HUES6 (cell line): ENCODE data around the gene CD46.
"Not testable (repeated sequence)": the region's sequence is repeated elsewhere in the genome, so short reads cannot be mapped to it uniquely, and the experiment has no call there.

Experiments used
- H3K27ac ChIP-seq: 2 replicates; pipeline ENCODE4 v1.7.0; 2013; ENCODE audit warnings: low read depth, mild to moderate bottlenecking, low read length, inconsistent platforms
- H3K27me3 ChIP-seq: 2 replicates; pipeline ENCODE4 v1.6.1; 2013; ENCODE audit warnings: low read length; ENCODE audit not compliant: control insufficient read depth, insufficient read depth
- H3K36me3 ChIP-seq: 2 replicates; pipeline ENCODE4 v1.6.1; 2013; ENCODE audit warnings: low read length; ENCODE audit not compliant: control insufficient read depth, insufficient read depth
- H3K4me1 ChIP-seq: 2 replicates; pipeline ENCODE4 v1.6.1; 2013; ENCODE audit warnings: low read length; ENCODE audit not compliant: control insufficient read depth, insufficient read depth
- H3K4me3 ChIP-seq: 2 replicates; pipeline ENCODE4 v1.5.1; 2013; ENCODE audit warnings: low read depth, low read length
- H3K9ac ChIP-seq: one replicate; pipeline ENCODE4 v1.6.1; 2013; ENCODE audit warnings: mild to moderate bottlenecking, low read length
- H3K9me3 ChIP-seq: 2 replicates; pipeline ENCODE4 v1.6.1; 2013; ENCODE audit warnings: low read depth, low read length; ENCODE audit not compliant: control insufficient read depth, insufficient read depth

Gene CD46

DNA sequence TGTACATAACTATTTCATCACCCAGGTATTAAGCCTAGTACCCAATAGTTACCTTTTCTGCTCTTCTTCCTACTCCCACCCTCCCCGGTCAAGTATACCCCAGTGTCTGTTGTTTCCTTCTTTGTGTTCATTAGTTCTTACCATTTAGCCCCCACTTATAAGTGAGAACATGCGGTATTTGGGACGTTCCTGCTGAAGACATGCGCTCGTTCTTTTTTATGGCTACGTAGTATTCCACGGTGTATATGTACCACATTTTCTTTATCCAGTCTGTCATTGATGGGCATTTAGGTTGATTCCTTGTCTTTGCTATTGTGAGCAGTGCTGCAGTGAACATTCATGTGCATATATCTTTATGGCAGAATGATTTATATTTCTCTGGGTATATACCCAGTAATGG is 25.6 kb downstream of the CD46 start:
- peaks cover 46% of the 10 kb centered on the region for H3K36me3 ChIP-seq
- not testable (repeated sequence) for H3K4me1 ChIP-seq, H3K9ac ChIP-seq, H3K4me3 ChIP-seq, H3K27ac ChIP-seq, H3K9me3 ChIP-seq, H3K27me3 ChIP-seq

- Histone ChIP-seq H3K4me1 (no peaks in the 10 kb centered on the region), H3K27me3 (no peaks in the 10 kb centered on the region), H3K4me3 (no peak overlapping the region), H3K9ac (no peak overlapping the region), H3K9me3 (no peaks in the 10 kb centered on the region), H3K27ac (no peak overlapping the region), H3K36me3 (peaks cover 55% of the 10 kb centered on the region)
Measured at GRCh38 chr1:207779008-207779407, 27.2 kb downstream of the CD46 start.

- Histone ChIP-seq H3K36me3 (peaks cover 65% of the 10 kb centered on the region), H3K27ac (no peak overlapping the region), H3K4me1 (no peaks in the 10 kb centered on the region), H3K9me3 (no peaks in the 10 kb centered on the region), H3K27me3 (no peaks in the 10 kb centered on the region), H3K4me3 (no peak overlapping the region), H3K9ac (no peak overlapping the region)
Measured at GRCh38 chr1:207781312-207781711, 29.5 kb downstream of the CD46 start.

GRCh38 chr1:207787776-207788175 is 35.9 kb downstream of the CD46 start:
- Histone ChIP-seq H3K27ac (no peak overlapping the region), H3K4me3 (no peak overlapping the region), H3K4me1 (no peaks in the 10 kb centered on the region), H3K27me3 (no peaks in the 10 kb centered on the region), H3K36me3 (peaks cover 77% of the 10 kb centered on the region), H3K9me3 (no peaks in the 10 kb centered on the region), H3K9ac (no peak overlapping the region)

DNA sequence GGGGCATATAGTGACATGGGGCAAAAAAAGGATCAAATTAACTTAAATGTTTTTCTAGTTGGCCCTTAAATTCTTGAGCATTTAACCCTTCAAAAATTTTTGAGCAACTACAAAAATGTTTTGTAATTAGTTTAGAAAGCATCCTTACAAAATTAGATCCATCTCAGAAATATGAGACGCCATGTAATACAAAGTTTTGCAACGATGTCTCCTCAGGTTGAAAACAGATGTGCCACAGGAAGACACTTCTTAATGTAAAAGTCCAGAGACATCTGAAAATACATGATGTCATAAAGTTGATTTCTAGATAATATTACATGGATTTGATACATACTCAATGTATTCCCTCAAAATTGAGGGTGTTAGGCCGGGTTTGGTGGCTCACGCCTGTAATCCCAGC is 37.5 kb downstream of the CD46 start:
- H3K9me3 ChIP-seq, result no peaks in the 10 kb centered on the region
- H3K36me3 ChIP-seq, result peaks cover 78% of the 10 kb centered on the region
- H3K27ac ChIP-seq, result no peak overlapping the region
- no peaks in the 10 kb centered on the region for H3K4me1 ChIP-seq
- H3K4me3 ChIP-seq, result no peak overlapping the region
- H3K27me3 ChIP-seq, result no peaks in the 10 kb centered on the region
- H3K9ac ChIP-seq, result no peak overlapping the region

DNA sequence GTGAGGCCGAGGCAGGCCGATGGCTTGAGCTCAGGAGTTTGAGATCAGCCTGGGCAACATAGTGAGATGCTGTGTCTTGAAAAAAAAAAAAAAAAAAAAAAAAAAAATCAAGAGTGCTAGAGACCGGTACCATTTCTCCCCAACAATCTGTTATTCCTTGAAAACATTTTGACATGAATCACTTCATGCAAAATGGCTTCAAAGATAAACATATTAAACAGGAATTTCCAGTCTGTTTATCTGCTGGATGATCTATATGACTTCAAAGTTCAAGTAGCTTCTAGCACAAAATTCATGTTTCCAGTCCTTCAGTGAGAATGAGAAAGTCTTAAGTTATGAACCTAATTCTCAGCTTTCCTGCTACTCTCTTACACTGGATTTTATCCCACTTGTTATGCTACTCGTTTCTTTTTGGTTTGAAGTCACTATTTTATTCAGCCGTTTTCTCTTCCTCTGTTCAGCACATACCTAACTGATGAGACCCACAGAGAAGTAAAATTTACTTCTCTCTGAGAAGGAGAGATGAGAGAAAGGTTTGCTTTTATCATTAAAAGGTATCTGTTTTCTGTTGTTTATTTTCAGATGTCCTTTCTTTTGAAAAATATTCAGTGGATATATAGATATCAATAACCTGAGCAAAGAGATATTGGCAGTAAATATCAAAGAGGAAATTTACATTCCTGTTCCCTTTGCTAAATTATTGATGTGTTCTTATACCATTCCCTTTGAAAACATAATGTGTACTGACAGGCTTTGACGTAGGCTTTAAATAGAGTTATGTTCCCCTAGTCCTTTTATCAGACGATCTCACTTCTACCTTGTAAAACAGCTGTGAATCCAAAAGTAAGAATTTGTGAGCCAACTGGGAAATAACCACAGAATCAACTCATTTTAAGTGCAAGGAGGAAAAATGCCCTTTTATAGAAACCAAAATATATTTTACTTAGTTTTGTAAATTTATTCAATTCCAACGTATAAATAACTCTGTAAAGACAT is 38.2 kb downstream of the CD46 start:
- Histone ChIP-seq H3K27me3 (no peaks in the 10 kb centered on the region), H3K27ac (no peak overlapping the region), H3K36me3 (peaks cover 77% of the 10 kb centered on the region), H3K4me1 (no peaks in the 10 kb centered on the region), H3K9ac (no peak overlapping the region), H3K4me3 (no peak overlapping the region), H3K9me3 (no peaks in the 10 kb centered on the region)

DNA sequence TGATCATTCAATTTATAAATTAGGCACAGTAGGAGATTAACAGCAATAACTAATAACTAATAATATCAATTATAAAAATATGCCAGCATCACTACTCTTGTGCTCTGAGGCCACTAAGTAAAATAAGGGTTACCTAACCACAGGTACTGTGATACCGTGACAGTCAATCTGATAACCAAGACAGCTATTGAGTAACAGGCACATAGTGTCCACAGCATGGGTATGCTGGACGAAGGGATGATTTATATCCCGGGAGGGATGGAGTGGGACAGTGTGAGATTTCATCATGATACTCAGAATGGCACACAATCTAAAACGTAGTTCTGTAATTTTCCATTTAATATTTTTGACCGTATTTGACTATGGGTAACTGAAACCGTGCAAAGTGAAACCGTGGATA is 39.4 kb downstream of the CD46 start:
- H3K4me1 ChIP-seq, result no peaks in the 10 kb centered on the region
- no peaks in the 10 kb centered on the region for H3K27me3 ChIP-seq
- H3K9ac ChIP-seq, result no peak overlapping the region
- H3K27ac ChIP-seq, result no peak overlapping the region
- H3K36me3 ChIP-seq, result peaks cover 71% of the 10 kb centered on the region
- no peak overlapping the region for H3K4me3 ChIP-seq
- H3K9me3 ChIP-seq, result no peaks in the 10 kb centered on the region

- Histone ChIP-seq H3K9ac (no peak overlapping the region), H3K4me1 (no peaks in the 10 kb centered on the region), H3K27ac (no peak overlapping the region), H3K4me3 (no peak overlapping the region), H3K9me3 (no peaks in the 10 kb centered on the region), H3K27me3 (no peaks in the 10 kb centered on the region), H3K36me3 (peaks cover 58% of the 10 kb centered on the region)
Measured at GRCh38 chr1:207793327-207793726, 41.5 kb downstream of the CD46 start.

DNA sequence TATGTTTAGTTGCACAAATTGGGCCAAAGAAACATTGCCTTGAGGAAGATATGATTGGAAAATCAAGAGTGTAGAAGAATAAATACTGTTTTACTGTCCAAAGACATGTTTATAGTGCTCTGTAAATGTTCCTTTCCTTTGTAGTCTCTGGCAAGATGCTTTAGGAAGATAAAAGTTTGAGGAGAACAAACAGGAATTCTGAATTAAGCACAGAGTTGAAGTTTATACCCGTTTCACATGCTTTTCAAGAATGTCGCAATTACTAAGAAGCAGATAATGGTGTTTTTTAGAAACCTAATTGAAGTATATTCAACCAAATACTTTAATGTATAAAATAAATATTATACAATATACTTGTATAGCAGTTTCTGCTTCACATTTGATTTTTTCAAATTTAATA is 43.0 kb downstream of the CD46 start:
- Histone ChIP-seq H3K27ac (no peak overlapping the region), H3K9ac (no peak overlapping the region), H3K4me3 (no peak overlapping the region), H3K9me3 (no peaks in the 10 kb centered on the region), H3K36me3 (peaks cover 49% of the 10 kb centered on the region), H3K4me1 (no peaks in the 10 kb centered on the region), H3K27me3 (no peaks in the 10 kb centered on the region)

DNA sequence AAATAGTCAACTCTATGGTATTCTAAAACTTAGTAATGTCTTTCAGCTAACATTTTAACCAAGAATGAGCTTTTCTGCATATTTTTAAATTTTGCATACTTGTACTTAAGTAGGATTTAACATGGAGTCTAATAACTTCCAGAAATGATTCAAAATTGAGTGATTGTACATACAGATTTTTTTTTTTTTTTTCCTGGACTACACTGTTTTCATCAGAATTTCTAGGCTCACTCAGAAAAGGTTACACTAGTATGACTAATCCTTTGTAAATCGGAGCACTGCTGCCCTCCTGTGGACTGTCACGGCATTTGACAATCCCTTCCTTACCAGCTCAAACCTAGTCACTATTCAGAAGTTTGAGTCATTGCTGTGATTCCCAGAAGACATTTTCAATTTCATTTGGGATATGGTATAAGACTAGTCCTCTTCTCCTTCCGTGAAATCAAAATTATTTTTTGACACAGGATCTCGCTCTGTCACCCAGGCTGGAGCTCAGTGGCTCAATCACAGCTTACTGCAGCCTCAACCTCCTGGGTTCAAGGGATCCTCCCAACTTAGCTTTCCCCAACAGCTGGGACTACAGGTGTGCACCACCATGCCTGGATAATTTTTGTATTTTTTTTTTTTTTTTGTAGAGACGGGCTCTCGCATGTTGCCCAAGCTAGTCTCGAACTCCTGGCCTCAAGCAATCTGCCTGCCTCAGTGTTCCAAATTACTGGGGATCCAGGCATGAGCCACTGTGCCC is 45.5 kb downstream of the CD46 start:
- Histone ChIP-seq H3K36me3 (peaks cover 30% of the 10 kb centered on the region), H3K9me3 (no peaks in the 10 kb centered on the region), H3K4me1 (0 out of 2 replicates have a peak, but pooled peaks cover 4% of the 10 kb centered on the region), H3K27me3 (no peaks in the 10 kb centered on the region), H3K4me3 (no peak overlapping the region), H3K27ac (no peak overlapping the region), H3K9ac (no peak overlapping the region)

- Histone ChIP-seq H3K27ac (no peak overlapping the region), H3K36me3 (peaks cover 17% of the 10 kb centered on the region), H3K4me3 (no peak overlapping the region), H3K4me1 (0 out of 2 replicates have a peak, but pooled peaks cover 4% of the 10 kb centered on the region), H3K27me3 (no peaks in the 10 kb centered on the region), H3K9ac (no peak overlapping the region), H3K9me3 (no peaks in the 10 kb centered on the region)
Measured at GRCh38 chr1:207798847-207799246, 47.0 kb downstream of the CD46 start.
